Type B pancreatic cell (in vitro differentiated cells): ENCODE measurements around the gene MPST. TPM values are rescaled to one million over a fixed set of nuclear protein-coding genes. Genes with fewer than 3 reads are reported as not detected.
A peak's percentile ranks its signal among the peaks of the same experiment; 100 is the strongest.

ENCODE experiments used
- DNase-seq: peaks from one replicate; pipeline ENCODE4 v3.0.0; 2021; ENCODE audit warnings: mixed read lengths; ENCODE audit not compliant: unreplicated experiment; ENCODE audit errors: extremely low spot score
- H3K27ac Mint-ChIP-seq: 2 replicates; pipeline ENCODE4 v1.8.0; 2021; ENCODE audit warnings: mild to moderate bottlenecking, mixed read lengths
- H3K27me3 Mint-ChIP-seq: 2 replicates; pipeline ENCODE4 v1.8.0; 2021; ENCODE audit warnings: mixed read lengths
- H3K36me3 Mint-ChIP-seq: 2 replicates; pipeline ENCODE4 v1.8.0; 2021; ENCODE audit warnings: mixed read lengths
- H3K4me1 Mint-ChIP-seq: one replicate; pipeline ENCODE4 v1.8.0; 2021; ENCODE audit warnings: mixed read lengths; ENCODE audit not compliant: unreplicated experiment
- H3K4me3 Mint-ChIP-seq: 2 replicates; pipeline ENCODE4 v1.8.0; 2021; ENCODE audit warnings: mild to moderate bottlenecking, mixed read lengths
- H3K9me3 Mint-ChIP-seq: 2 replicates; pipeline ENCODE4 v1.8.0; 2021; ENCODE audit warnings: mixed read lengths
- total RNA-seq: library from RNA; stranded (reverse); gene quantifications from 2 replicates; pipeline ENCODE4 v1.2.1, GENCODE V29; 2021; ENCODE audit warnings: low replicate concordance
- TF ChIP-seq, protein P1 (sequence below): fragments of 200-600 bp; sonication (generic); conservative IDR thresholded peaks from 2 replicates; pipeline ENCODE4 v1.5.0; 2021; ENCODE audit warnings: antibody characterized with exemption, mild to moderate bottlenecking

Gene MPST
- total RNA-seq, 1 donor from 2014 or later = 71.3 TPM

DNA sequence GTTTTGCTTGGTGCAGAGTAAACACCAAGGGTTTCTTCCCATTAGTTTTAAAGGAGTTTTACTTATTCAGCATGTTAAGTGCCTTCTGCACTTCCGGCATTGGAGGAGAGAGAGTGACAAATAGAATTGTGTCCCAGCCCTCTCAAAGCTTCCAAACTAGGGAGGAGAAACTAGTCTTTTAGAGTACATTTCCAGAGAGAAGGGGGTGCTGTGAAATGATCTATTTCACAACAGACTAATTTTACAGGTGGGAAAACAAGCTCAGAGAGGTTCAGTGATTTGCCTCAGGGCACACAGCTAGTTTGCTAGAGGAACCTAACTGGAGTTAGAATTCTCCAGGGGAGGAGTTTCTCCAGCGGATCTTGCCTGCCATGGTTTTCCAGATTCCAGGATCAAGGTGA, 12.6 kb downstream of the MPST start:
- H3K36me3 Mint-ChIP-seq = no peaks in the 10 kb centered on the region
- H3K4me3 Mint-ChIP-seq = peak overlapping the region; percentile 67
- H3K27ac Mint-ChIP-seq = peak overlapping the region; percentile 84
- H3K4me1 Mint-ChIP-seq = peaks cover 35% of the 10 kb centered on the region
- TF ChIP-seq, protein P1, sequence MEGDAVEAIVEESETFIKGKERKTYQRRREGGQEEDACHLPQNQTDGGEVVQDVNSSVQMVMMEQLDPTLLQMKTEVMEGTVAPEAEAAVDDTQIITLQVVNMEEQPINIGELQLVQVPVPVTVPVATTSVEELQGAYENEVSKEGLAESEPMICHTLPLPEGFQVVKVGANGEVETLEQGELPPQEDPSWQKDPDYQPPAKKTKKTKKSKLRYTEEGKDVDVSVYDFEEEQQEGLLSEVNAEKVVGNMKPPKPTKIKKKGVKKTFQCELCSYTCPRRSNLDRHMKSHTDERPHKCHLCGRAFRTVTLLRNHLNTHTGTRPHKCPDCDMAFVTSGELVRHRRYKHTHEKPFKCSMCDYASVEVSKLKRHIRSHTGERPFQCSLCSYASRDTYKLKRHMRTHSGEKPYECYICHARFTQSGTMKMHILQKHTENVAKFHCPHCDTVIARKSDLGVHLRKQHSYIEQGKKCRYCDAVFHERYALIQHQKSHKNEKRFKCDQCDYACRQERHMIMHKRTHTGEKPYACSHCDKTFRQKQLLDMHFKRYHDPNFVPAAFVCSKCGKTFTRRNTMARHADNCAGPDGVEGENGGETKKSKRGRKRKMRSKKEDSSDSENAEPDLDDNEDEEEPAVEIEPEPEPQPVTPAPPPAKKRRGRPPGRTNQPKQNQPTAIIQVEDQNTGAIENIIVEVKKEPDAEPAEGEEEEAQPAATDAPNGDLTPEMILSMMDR = no peak
- no peak for DNase-seq
- no peaks in the 10 kb centered on the region for H3K27me3 Mint-ChIP-seq
- no peaks in the 10 kb centered on the region for H3K9me3 Mint-ChIP-seq

DNA sequence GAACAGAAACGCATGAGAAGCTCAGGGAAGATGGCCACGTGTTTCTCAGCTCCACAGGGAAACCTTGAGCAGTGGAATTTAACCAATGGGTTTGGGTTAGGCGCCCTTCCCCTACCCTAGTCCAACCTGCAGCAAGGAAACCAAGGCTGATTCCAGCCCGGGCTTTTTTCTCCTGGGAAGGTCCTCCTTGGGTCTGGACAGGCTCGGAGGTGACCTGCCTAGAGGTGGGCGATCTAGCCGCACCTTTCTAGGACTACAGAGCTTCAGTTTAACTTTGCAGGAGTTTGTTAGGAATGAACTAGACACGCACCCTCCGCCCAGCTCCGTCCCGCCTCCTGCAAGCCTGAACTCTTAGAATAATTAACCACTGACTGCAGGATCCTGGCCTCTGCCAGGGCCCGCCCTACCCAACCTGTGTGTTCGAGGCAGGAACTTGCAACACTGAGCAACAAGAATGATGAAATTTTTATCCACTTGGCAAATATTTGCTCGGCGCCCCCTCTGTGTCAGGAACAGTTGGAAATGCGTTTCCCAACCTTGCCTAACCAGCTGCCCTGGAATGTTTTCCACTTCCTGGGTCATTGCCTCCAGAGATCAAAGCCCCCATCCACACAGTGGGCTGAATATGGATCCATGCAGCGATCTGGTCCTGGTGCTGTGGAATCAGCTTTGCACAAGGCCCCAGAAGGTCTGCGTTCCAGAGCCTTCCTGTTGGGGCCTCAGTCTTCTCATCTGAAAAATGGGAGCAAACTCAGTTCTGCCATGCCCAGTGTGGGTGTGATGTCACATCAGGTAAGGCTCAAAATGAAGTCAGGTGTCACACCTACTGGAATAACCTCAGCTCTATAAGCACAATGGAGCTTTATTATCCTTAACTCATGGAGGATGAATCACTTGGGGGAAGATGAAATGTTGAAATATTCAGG, 13.3 kb downstream of the MPST start:
- Mint-ChIP-seq H3K27ac (peak overlapping the region; percentile 84), H3K4me1 (peaks cover 35% of the 10 kb centered on the region), H3K4me3 (no peak overlapping the region), H3K9me3 (no peaks in the 10 kb centered on the region), H3K36me3 (no peaks in the 10 kb centered on the region), H3K27me3 (peaks cover 3% of the 10 kb centered on the region)
- no peak for DNase-seq
- TF ChIP-seq, protein P1 = no peak

DNA sequence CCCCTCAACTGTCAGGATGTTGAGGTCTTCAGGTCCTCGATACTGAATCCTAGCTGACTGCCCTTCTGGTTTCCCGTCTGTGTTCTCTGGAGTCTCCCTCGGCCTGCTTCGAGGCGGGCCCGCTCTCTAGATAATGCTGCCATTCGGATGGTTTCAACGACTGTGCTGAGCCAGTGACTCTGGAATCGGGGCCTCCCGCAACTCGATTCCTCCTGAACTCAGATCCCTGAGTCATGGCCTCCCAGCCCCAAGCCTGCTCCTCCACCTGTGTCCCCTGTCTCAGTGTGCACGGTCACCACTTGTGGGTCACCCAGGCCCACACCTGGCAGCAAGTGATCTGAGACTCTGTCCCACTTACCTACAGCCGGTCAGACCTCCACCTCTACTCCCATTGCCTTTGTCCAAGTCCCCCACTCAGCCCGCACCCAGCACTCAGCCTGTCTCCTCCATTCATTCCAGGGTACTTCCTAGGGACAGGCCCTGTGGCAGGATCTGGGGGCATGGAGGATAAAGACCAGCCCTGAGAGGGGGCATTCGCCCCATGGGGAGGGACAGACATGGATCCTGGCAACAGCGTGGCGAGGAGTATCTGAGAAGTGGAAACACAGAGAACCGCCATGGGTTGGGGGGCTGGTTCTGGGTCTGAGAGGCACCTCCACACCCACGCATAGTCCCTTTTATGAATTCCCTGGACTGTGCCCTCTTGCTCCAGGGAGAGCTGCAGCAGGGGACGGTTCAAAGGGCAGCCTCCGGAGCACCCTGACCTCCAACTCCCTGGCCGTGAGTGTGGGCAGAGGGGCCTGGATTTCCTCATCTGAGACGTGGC, 14.3 kb downstream of the MPST start:
- no peaks in the 10 kb centered on the region for H3K36me3 Mint-ChIP-seq
- peaks cover 35% of the 10 kb centered on the region for H3K4me1 Mint-ChIP-seq
- H3K27ac Mint-ChIP-seq = peak overlapping the region; percentile 84
- TF ChIP-seq, protein P1 = no peak
- H3K27me3 Mint-ChIP-seq = peaks cover 3% of the 10 kb centered on the region
- no peak for DNase-seq
- no peaks in the 10 kb centered on the region for H3K9me3 Mint-ChIP-seq
- H3K4me3 Mint-ChIP-seq = peak overlapping the region; percentile 43

DNA sequence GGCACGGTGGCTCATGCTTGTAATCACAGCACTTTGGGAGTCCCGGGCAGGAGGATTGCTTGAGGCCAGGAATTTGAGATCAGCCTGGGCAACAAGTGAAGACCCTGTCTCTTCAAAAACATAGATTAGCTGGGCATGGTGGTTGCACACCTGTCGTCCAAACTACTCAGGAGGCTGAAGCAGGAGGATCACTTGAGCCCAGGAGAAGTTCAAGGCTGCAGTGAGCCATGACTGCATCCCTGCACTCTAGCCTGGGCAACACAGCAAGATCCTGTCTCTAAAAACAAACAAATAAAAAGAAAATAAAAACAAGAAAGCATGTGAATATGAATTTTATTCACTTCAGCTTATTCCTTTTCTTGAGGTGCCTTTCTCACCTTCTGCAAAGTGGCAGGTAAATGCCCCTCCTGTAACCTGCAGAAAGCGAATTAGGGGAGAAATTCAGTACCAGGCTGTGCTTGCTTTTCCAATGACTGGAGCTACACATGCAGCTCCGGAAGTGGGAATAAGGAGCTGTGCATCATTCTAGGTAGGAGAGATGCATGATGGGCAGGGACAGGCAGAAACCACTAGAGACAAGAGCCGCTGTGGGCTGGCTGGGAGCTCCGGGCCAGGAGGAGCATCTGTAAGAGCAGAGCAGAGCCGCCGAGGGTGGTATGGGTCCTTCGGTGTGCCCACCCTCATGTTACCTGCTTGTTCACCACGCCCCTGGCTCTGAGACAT, 17.3 kb downstream of the MPST start:
- TF ChIP-seq, protein P1 = no peak
- Mint-ChIP-seq H3K27ac (no peak overlapping the region), H3K36me3 (no peaks in the 10 kb centered on the region), H3K27me3 (peaks cover 3% of the 10 kb centered on the region), H3K9me3 (no peaks in the 10 kb centered on the region), H3K4me1 (peaks cover 34% of the 10 kb centered on the region), H3K4me3 (no peak overlapping the region)
- DNase-seq = no peak

DNA sequence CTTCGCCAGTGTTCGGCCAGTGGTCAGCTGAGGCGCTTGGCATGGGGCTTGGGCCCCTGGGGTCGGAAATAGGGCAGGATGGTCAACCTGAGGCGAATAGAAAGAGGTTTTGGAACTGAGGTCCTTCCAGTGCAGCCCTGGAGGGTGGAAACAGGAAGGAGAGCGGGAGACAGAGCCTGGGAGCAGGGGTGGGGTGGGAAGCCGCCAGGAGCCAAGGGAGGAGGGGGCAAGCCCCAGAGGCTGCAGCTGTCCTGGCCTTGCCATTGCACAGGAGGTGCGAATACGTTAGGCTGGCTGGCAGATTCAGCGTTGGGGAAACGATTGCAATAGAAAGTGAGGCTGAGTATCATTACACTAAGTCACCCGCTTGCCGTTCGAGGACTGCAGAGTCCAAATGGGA, 18.1 kb downstream of the MPST start:
- no peaks in the 10 kb centered on the region for H3K9me3 Mint-ChIP-seq
- no peak overlapping the region for H3K4me3 Mint-ChIP-seq
- H3K4me1 Mint-ChIP-seq = peaks cover 26% of the 10 kb centered on the region
- H3K27ac Mint-ChIP-seq = no peak overlapping the region
- H3K27me3 Mint-ChIP-seq = peaks cover 3% of the 10 kb centered on the region
- DNase-seq = no peak
- H3K36me3 Mint-ChIP-seq = no peaks in the 10 kb centered on the region
- TF ChIP-seq, protein P1 = no peak
